T-helper 2 cell treated with Interferon-gamma antibody and Interleukin-4, amounts not matched to agents 100 ng/mL and 5 ng/mL, for 36 hours (primary cell): ENCODE measurements around the gene CDK13. TPM values are rescaled to one million over a fixed set of nuclear protein-coding genes. Genes with fewer than 3 reads are reported as not detected.
"Not testable (repeated sequence)": the region's sequence is repeated elsewhere in the genome, so short reads cannot be mapped to it uniquely, and the experiment has no call there.

Experiments
- intact Hi-C: fragments of 100-400 bp; cut with micrococcal nuclease; formaldehyde crosslinking; loops from one replicate; pipeline ENCODE4 v1.15.1; 2023
- total RNA-seq: library from RNA; stranded (reverse); gene quantifications from 2 replicates; pipeline ENCODE4 v1.2.3, GENCODE V29; 2022

The CDK13 gene
- total RNA-seq, result 52.9 and 54.2 TPM in 2 replicates

- intact Hi-C loops, result loop anchor here (1.0 to 10.0 kb wide), 9 partner anchors 29 to 1715 kb away; partner anchors contain the start of genes MPLKIP and YAE1
Observed at GRCh38 chr7:39949971-39950472, at the start of gene CDK13. Gene CDK13, plus strand, starts transcription at chr7:39950256. Its CDS starts 386 bp downstream, at chr7:39950642.

GRCh38 chr7:39904077-39904486, 46.0 kb upstream of the CDK13 start:
- intact Hi-C loops, result no loop called here

DNA sequence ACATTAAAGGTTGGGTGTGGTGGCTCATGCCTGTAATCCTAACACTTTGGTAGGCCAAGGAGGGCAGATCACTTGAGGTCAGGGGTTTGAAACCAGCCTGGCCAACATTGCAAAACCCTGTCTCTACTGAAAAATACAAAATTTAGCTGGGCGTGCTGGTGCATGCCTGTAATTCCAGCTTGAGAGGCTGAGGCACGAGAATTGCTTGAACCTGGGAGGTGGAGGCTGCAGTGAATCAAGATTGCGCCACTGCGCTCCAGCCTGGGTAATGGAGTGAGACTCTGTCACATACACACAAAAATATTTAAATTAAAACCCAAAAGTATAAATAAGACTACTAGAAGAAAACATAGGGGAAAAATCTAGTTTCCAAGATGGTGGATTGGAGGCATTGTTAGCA, 41.9 kb upstream of the CDK13 start:
- intact Hi-C loops, result no loop called here

- intact Hi-C loops, result no loop called here
Observed at GRCh38 chr7:39908973-39909372, 41.1 kb upstream of the CDK13 start.

DNA sequence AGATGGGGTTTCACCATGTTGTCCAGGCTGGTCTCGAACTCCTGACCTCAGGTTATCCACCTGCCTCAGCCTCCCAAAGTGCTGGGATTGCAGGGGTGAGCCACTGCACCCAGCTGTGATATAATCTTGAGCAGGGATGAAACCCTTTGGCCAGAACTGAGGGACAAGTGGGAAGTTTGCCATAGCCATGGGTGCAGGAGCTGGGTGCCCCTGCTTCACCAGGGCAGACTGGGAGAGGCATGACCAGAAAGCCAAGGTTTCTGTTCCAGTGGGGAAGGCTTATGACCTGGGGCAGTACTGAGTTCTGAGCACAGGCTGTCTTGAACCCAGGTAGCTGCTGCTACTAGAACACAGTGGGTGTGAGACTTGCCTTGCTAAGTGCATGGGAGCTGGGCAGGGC, 40.5 kb upstream of the CDK13 start:
- intact Hi-C loops, result no loop called here

DNA sequence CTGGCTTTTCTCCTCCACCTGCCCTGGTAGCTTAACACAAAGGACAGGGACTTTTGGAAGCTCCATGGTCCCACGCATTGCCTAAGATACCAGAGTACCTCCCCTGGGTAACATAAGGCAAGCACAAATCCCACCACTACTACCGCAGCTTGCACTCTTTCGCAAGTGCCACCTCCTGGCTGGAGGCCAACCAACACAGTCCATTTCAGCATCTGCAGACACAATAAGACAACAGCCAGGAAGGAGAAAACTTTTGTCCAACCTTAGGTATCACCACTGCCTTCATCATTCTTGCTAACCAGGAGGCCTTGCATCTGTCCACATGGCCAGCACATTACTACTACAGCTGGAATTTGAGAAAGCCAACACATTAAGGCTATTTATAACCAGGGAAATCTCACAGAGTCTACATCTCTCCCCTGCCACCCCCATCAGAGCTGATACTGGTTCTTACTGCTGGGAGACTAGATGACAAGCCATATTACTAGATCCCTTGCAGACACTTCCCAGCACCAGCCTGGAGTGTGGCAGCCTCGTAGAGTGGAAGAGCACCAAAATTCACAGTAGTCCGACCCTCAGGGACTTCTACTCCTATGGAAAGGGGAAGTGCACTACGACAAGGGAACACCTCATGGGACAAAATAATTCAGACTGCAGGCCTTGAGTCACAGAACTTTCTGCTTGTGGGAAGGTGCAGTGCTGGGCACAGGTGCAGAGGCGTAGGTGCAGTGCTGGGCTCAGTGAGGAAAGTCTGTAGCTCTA, 39.8 kb upstream of the CDK13 start:
- intact Hi-C loops, result no loop called here

DNA sequence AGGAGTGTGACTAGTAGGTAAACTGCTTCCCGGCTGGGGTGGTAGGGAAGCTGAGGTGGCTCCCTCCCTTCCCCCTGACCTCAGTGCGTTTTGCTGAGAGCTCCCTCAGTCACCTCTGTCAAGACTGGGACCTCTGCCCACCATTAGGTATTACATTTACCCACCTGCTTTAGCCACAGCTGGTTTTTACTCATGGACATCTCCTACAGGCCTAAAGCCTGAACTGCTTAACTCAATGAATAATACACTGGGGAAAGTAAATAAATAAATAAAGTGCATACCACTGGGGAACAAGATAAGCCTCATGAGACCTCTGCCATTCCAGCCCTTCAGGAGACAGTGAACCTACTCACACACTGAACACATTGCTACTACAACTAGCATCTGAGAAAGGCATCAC, 38.9 kb upstream of the CDK13 start:
- intact Hi-C loops, result no loop called here

DNA sequence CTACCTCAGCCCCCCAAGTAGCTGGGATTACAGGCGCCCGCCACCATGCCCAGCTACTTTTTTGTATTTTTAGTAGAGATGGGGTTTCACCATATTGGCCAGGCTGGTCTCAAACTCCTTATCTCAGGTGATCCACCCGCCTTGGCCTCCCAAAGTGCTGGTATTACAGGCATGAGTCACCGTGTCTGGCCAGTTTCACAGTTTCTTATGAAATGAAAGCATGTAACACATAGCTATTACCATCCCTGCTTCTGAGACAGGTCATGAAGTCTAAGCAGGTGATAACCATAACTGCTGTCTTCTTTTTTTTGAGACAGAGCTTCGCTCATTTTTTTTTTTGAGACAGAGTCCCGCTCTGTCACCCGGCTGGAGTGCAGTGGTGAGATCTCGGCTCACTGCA, 34.2 kb upstream of the CDK13 start:
- intact Hi-C loops, result not testable (repeated sequence)

GRCh38 chr7:39919646-39920045, 30.4 kb upstream of the CDK13 start:
- intact Hi-C loops, result no loop called here

- intact Hi-C loops, result no loop called here
Observed at GRCh38 chr7:39921506-39922175, 28.4 kb upstream of the CDK13 start.

DNA sequence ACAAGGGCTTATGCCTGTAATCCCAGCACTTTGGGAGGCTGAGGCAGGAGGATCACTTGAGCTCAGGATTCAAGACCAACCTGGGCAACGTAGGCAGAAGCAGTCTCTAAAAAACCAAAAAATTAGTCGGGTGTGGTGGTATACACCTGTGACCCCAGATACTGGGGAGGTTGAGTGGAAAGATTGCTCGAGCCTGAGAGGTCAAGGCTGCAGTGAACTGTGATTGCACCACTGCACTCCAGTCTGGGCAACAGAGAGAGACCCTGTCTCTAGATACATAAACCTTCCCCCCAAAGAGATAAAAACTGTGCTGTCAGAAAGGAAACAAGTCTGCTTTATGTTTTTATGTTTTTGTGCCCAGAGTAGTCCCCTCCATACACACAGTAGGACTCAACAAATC, 27.5 kb upstream of the CDK13 start:
- intact Hi-C loops, result no loop called here

DNA sequence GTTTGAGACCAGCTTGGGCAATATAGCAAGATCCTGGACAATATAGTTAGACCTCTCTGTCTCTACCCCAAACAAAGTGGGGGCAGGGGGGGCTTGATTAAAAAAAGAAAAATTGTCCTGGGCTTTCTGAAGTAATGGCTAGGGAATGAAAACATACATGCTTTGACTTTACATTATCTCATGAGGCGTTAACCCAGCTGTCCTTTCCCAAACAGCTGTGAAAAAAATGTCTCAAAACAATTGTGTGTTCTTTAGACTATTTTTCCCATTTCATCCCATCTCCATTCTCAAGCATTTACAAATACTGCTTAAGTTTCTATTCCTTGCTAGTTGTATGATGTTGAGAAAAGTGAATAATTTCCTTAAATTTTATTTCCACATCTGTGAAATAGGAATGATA, 27.0 kb upstream of the CDK13 start:
- intact Hi-C loops, result no loop called here

- intact Hi-C loops, result no loop called here
Observed at GRCh38 chr7:39924122-39924521, 25.9 kb upstream of the CDK13 start.

DNA sequence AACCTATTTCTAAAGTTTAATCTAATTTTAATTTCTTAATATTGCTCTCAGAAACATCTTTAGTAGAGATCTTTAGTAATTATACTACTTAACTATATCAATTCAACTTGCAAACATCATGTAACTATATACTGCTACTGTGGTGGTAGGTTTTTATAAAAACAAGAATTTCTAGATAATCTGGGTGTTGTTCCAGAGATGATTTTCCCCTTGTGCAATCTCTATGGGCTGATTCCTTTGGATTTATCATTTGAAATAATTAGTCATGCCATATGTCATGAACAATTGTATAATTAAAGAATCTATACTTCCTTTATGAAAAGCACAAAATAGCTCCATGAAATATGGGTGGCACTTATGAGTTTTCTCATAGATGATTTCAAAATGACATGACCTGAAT, 23.9 kb upstream of the CDK13 start:
- intact Hi-C loops, result no loop called here

GRCh38 chr7:39927018-39927417, 23.0 kb upstream of the CDK13 start:
- intact Hi-C loops, result no loop called here

GRCh38 chr7:39934132-39934531, 15.9 kb upstream of the CDK13 start:
- intact Hi-C loops, result no loop called here

- intact Hi-C loops, result no loop called here
Observed at GRCh38 chr7:39936761-39937160, 13.3 kb upstream of the CDK13 start.

DNA sequence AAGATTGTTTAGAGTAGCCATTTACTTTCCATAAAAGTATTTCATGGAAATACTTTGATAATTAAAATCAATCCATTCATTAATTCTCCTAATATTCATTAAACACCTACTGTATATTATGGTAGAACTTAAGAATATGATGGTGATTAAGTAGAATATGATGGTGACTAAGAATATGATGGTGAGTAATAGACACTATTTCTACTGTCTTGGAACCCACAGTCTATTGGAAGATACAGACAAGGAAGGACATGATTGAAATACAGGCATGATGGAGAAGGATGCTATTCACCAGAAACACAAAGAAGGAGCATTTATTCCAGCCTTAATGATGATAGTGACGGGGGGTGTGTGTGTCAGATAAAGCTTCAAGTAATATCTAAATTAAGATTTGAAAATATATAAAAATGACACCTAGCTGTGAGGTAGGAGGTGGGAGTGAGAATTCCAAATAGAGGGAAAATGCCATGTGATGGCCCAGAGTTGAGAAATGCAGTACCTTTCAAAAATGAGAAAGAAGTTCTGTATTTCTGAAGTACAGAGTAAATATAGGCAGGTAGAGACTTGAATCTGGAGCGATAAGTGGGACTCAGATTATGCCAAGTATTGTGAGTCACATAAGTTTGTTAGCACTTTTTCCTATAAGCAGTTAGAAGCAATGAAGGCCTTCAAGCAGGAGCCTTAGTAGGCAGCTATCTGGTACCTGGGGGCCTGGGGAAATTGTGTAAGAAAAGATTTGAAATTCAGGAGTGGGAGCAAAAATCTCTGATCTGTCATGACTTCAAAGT, 12.5 kb upstream of the CDK13 start:
- intact Hi-C loops, result no loop called here

- intact Hi-C loops, result no loop called here
Observed at GRCh38 chr7:39942883-39943282, 7.2 kb upstream of the CDK13 start.

GRCh38 chr7:39946693-39947092, 3.4 kb upstream of the CDK13 start:
- intact Hi-C loops, result loop anchor here (5.0 kb wide), 1 partner anchor 49 kb away; no protein-coding TSS in a partner anchor

DNA sequence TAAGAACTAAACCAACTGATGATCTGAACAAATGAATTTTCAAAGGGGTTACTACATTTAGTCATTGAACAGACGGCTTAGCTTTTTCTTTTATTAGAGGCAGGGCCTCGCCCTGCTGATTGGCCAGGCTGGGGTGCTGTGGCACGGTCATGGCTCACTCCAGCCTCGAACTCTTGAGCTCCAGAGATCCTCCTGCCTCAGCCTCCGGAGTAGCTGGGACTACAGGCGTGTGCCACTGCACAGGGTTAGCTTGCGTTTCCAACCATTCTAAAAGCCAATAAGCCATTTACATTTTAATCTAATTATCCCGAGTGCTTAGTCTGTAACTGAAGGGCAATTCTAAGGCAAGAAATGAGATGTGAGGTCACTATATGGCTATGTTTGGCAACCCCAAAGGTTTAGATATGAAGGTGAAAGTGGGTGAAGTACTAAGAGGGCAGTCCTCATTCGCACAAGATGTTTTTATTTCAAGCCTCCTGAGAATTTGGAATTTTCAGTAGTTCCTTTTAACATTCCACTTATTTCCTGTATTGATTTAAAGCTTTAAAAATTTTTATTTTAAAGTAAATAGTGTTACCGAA, 1.6 kb upstream of the CDK13 start:
- intact Hi-C loops, result loop anchor here (2.0 to 5.0 kb wide), 2 partner anchors 51 to 324 kb away; no protein-coding TSS in a partner anchor
